Skin epidermis (tissue), 12 donors: ENCODE results near the gene RHOH.

Source experiments
- H3K27ac ChIP-seq, 21 experiments: fragments of 200-600 bp; sonication (generic) in 11 of 21; one replicate each; pipeline ENCODE4 v1.5.0; 2020; ENCODE audit warnings: mild to moderate bottlenecking in 3 of 21, inconsistent platforms in 2 of 21, moderate library complexity in 2 of 21
- H3K4me3 ChIP-seq, 7 experiments: fragments of 200-600 bp; sonication (generic) in 2 of 7; one replicate each; pipeline ENCODE4 v1.5.0; 2020; ENCODE audit warnings: inconsistent platforms in 2 of 7, mild to moderate bottlenecking in 2 of 7, moderate library complexity in 1 of 7

Gene RHOH

DNA sequence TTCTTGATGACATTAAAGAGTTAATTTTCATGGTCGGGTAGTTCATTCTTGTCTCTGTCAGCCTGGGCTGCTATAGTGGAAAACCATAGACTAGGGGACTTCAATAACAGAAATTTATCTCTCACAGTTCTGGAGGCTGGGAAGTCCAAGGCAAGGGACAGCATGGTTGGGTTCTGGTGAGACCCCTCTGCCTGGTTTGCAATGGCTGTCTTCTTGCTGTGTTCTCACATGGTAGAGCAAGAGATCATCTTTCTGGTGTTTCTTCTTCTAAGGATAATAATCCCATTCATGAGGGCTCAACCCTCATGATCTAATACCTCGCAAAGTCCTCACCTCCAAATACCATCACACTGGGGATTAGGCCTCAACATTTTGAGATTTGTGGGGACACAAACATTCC, 50.1 kb downstream of the RHOH start:
- Histone ChIP-seq H3K27ac (peak overlapping the region in 6 of 21 experiments; percentile 24 to 77 (median 54)), H3K4me3 (no peak overlapping the region)

GRCh38 chr4:40247350-40247749, 50.5 kb downstream of the RHOH start:
- Histone ChIP-seq H3K27ac (peak overlapping the region in 5 of 21 experiments; percentile 32 to 77 (median 56)), H3K4me3 (no peak overlapping the region)

DNA sequence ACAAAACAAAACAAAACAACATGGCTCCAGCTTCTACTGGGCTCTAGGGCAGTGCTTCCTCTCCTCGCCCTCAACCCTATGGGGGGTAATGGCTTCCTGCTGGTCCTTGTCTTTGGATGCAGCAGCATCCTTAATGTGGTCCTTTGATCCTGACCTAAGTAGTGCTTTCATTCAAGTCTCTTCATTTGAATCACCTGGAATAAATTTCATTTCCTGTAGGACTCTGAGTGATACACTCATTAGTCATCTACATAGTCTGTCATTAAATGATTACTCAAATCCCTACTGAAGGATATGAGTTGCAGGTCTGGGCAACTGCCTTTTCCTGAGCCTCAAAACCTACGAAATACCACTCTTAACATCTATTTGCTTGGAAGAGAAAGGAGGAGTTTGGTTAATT, 54.5 kb downstream of the RHOH start:
- no peak overlapping the region for H3K4me3 ChIP-seq

DNA sequence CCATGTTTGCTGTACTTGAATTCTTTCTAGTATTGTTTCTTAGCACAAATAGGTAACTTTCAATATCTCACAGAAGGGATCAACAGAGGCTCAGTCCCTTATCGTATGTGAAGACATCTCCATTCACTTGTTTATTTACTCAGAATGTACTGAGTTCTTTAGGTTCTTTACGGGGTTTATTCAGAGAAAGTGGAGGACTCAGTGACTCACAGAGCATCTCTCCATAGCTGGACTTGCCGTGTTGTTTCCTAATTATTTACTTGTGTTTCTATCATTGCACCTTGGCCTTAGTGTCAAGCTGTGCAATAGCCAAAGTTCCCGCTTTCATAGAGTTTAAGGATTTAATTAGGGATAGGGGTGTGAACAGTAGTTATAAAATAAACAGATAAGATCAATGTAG, 57.1 kb downstream of the RHOH start:
- H3K4me3 ChIP-seq = no peak overlapping the region
- H3K27ac ChIP-seq = peak overlapping the region in 4 of 21 experiments; percentile 27 to 73 (median 59)

More for the DNA sequence above, 54.5 kb downstream of the RHOH start:
- H3K27ac ChIP-seq = no peak overlapping the region

- no peak overlapping the region for H3K4me3 ChIP-seq
- peak overlapping the region in 9 of 21 experiments; percentile 4 to 73 (median 55) for H3K27ac ChIP-seq
Observed at GRCh38 chr4:40254608-40255392, 58.0 kb downstream of the RHOH start.

DNA sequence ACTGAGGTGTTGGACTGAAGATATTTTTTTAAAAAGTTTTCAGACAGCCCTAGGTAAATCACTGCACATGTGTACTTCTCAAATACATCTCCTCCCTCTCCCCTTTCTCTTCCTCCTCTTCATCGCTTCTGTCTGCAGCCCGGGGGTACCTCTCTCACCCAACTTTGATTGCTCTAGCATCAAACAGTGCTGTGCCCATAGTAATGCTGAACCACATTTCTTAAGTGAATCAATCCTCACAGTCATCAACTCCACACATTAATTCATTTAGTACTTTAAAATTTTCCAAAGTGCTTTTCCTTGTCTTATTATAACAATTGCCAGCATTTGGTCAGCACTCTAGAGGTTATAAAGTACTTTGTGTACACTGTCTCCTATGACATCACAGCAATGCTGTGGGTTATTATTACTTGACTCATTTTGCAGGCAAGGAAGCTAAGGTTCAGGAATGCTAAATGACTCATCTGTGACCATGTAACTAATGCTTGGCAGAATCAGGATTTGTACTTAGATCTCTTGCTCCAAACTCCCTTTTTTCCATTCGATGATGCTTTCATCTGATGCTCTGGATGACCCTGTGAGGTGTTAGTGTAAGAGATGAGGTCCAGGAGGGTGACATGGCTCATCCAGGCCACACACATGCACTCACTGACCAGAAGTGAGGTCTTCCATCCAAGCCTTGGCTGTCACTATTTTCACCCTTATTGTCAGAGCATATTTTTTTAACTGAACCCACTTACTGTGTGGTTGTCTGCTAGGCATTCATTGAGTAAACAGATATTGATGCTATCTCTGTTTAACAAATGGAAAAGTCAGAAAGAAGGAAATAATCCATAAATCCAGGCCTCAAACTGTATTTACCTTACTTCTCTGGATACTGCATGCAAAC, 58.8 kb downstream of the RHOH start:
- no peak overlapping the region for H3K4me3 ChIP-seq
- H3K27ac ChIP-seq = peak overlapping the region in 15 of 21 experiments; percentile 6 to 73 (median 47)

DNA sequence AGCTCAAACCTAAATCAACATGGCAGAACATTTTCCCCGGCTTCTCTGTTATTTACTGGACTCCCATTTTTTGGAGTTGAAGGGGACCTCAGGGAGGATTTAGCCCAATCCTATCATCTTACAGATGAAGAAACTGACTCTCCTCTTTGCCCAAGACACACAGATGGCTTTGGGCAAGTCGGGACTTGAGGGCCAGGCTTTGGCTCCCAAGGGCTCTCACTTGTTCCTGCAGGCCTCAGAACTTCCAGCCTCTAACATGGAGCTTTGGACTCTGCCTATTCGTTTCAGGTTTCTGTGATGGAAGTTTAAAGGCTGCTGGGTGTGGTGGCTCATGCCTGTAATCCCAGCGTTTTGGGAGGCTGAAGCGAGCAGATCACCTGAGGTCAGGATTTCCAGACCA, 59.5 kb downstream of the RHOH start:
- H3K27ac ChIP-seq = peak overlapping the region in 11 of 21 experiments; percentile 6 to 73 (median 50)

GRCh38 chr4:40256817-40257216, 60.0 kb downstream of the RHOH start:
- Histone ChIP-seq H3K27ac (peak overlapping the region in 5 of 21 experiments; percentile 47 to 73 (median 55)), H3K4me3 (no peak overlapping the region)

More for the DNA sequence above, 59.5 kb downstream of the RHOH start:
- H3K4me3 ChIP-seq = no peak overlapping the region

DNA sequence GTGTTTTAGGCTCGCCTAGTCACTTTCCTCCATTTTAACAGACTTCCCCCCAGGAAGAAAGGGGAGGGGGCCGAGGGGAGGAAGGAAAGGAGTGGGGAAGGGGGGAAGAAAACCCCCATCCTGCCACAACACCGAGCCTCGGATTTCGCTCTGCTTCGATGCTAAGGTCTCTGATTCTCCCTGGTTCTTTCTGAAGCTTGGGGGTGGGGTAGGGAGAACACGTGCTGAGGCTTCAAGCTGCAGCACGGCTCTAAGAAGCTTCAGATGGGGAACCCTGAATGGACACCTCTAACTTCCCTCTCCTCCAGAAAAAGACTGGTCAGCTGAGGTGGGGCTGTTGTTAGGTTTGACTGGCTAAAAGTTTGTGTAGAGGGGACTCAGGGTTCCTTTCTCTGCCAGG, 61.8 kb downstream of the RHOH start:
- Histone ChIP-seq H3K27ac (no peak overlapping the region), H3K4me3 (no peak overlapping the region)

DNA sequence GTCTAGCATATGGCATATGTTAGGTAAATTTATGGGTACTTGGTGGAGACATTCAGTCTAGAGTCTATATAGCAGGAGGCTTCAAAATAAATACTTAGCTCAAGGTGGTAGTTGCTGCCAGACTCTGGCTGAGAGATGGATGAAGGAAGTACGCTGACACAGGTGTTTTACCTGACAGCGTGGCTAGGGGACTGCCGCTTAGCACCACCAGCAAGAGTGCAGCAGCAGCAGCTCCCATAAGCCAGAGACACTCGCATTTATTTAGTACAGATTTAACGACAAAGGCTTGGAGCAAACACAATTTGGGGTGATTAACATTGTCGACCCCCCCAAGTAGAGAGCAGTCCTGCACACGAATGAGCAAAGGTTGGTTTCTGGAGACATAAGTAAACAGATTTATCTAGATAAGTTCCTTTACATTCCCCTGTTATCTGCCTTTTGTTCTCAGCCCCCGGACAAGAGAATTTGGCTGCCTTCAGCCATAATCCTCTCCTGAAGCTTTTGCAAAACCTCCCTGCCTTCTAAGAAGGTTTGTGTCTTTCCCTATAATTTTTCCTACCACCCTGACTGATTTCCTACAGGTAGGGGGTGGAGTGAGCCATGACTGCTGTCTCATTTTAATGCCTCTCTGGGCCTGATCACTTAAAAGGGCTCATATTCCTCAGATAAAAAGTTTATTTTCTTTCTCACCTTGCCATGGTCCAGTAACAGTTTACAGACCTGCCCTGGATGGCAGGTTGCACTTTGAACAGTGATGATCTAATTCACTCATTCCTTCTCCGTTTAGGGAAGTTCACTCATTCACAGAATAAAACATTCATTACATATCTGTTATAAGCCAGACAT, 64.6 kb downstream of the RHOH start:
- no peak overlapping the region for H3K4me3 ChIP-seq
- H3K27ac ChIP-seq = no peak overlapping the region

DNA sequence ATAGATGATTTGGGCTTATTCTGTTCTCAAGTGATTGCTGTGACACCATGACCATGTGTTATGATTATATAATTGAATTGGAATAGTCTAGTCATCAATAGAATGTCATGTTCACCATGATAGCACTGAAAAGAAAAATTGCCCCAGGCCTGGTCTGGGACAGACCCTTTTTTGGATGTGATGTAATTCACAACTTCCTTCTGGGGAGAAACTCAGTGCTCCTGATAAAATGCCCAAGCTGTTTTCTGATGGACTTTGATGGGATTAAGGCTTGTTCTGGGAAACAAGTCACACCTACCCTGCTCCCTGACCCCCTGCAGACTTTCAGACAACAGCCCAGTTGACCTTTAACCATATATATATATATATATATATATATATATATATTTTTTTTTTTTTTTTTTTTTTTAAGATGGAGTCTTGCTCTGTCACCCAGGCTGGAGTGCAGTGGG, 65.3 kb downstream of the RHOH start:
- Histone ChIP-seq H3K27ac (no peak overlapping the region), H3K4me3 (no peak overlapping the region)

DNA sequence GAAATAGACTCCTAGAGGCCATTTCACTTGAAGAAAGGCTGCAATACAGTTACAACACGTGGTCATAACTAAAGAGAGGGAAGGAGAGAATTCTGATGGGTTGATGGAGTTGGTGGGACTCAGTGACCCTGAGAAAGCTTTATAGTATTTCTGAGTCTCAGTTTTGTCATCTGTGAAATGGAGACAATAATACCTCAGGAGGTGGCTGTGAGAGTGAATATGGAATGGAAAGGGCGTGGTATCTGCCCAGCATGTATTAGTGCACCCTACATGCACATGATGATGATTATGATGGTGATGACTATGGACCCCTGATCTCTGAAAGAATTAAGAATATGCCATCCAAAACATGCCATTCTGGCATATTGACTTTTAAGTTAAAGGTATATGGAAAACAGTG, 66.0 kb downstream of the RHOH start:
- Histone ChIP-seq H3K4me3 (no peak overlapping the region), H3K27ac (no peak overlapping the region)

DNA sequence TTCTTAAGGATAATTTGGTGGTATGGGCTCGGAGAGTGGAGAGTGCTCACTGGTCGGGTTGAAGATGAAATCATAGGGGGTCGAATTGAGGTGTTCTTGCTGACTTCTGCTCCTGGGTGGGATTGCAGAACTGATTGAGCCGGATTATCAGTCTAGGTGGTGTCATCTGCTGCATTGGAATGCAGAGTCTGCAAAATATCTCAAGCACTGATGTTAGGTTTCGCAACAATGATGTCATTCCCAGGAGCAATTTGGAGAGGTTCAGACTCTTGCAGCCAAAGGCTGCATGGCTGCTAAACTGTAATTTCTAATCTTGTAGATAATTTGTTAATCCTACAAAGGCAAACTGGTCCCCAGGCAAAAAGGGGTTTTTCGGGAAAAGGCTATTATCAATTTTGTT, 67.7 kb downstream of the RHOH start:
- H3K27ac ChIP-seq = no peak overlapping the region
- H3K4me3 ChIP-seq = no peak overlapping the region

DNA sequence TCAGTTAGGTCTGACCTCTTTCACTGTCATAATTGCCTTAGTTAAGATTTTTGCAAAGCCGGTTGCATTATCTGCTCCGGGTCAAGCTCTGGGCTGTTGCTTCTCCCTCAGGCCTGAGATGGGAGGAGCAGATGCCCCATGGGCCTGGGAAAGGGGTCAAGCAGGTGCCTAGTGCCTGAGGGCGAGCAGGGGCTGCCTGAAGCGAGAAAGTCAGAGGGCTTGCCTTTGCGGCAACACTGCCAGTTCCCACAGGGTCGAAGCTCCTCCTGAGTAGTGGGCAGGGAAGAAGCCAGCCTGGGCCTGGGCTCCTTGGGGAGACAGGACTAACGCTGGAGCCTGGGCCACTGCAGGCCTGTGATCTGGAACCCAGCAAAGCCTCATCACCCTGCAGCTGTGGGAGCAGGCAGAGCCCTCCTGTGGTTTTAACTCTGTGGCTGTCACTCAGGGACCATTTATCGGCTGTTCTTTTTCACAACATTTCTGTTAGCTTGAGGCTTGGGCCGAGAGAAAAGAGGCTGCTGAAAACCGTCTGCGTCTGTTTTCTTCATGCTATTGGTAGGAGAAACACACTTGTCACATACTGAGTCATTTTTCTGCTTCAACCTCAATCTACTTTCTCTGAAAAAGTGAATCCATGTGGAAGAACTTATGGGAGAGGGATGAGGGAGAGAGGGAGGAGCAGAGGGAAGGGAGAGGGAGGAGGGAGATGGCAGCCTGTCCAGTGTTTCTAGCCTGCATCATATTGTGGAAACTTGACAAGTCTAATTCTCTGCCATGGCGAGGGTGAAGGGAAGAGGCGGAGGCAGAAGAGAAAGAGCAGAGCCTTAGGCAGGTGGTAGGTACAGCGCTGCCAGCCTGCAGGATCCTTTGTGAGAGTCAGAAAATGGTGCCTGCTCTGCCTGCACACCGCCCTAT, 68.4 kb downstream of the RHOH start:
- peak overlapping the region in 7 of 21 experiments; percentile 14 to 75 (median 49) for H3K27ac ChIP-seq

DNA sequence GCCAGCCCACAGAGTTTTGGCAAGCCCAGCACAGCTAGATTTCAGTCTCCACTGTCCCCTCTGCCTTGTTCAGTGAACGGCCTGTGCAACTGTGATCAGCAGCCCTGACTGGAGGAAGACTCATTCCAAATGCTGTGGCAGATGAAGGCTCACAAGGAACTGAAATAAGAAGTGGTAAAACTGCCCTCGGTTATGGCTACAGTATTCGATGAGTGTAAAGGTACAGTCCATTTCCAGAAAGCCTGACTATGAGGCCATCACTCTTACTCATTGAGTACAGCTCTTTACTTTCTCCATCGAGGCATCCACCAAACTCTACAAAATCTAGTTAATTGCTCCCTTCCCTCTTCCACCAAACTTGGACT, 69.1 kb downstream of the RHOH start:
- peak overlapping the region in 7 of 21 experiments; percentile 14 to 75 (median 49) for H3K27ac ChIP-seq
- no peak overlapping the region for H3K4me3 ChIP-seq

More for the DNA sequence above, 68.4 kb downstream of the RHOH start:
- no peak overlapping the region for H3K4me3 ChIP-seq

GRCh38 chr4:40269133-40269532, 72.3 kb downstream of the RHOH start:
- no peak overlapping the region for H3K4me3 ChIP-seq
- no peak overlapping the region for H3K27ac ChIP-seq

DNA sequence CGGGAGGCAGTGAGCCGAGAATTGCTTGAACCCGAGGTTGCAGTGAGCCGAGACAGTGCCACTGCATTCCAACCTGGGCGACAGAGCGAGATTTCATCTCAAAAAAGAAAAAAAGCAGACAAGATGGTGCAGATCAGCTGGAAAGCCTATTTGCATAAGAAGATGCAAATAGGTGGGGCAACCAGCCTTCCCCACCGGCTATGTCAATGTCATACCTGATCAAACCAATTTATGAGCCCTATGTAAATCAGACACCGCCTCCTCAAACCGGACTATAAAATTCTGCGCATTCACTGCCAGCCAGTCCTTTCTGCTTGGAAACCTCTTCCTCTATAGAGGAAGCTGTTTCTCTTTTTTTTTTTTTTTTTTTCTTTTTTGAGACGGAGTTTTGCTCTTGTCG, 73.8 kb downstream of the RHOH start:
- Histone ChIP-seq H3K4me3 (no peak overlapping the region), H3K27ac (no peak overlapping the region)

DNA sequence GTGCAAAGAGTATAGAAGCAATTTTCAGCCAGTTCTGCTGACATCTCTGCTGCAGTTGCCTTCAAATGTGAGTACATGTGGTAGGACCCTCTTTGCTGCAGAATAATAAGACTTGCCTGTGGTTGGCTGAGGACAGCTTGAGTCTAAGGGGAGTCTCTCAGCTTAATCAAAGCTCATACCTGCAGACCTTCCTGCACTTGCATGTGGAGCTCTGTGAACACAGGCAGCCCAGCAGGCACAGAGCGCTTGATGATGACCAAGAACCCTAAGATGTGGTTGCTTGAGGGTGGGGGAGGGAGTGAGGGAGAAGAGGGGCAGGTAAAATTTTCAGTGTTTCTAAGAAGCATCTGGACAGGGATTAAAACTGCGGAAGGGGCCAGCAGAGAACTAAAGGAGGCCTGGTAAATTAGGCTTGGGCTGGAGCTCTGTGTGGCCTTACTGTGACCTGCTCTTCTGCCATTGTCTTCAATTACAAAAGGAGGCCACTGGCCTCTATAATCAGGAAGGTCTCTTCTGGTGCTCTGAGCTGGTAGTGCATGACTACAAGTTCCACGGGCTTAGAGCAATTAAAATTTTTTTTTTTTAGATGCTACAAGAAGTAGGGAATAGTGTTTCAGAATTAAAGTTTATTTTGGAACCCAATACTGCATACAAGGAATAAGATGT, 78.4 kb downstream of the RHOH start:
- no peak overlapping the region for H3K4me3 ChIP-seq

More for the DNA sequence above, 78.4 kb downstream of the RHOH start:
- no peak overlapping the region for H3K27ac ChIP-seq
